Neural cell (in vitro differentiated cells): ENCODE measurements around the gene ZSWIM7. TPM values are rescaled to one million over a fixed set of nuclear protein-coding genes. Genes with fewer than 3 reads are reported as not detected.

Experiments used
- H2AFZ ChIP-seq: fragments of 200-600, 300-800 bp; sonication (generic), shearing (Covaris generic); 2 replicates; pipeline ENCODE4 v1.6.0; 2014; ENCODE audit warnings: low read depth, mild to moderate bottlenecking, antibody characterized with exemption, low read length, moderate library complexity
- H3F3A ChIP-seq: fragments of 200-600 bp; shearing (Covaris generic); 2 replicates; pipeline ENCODE4 v1.6.1; 2016; ENCODE audit warnings: mild to moderate bottlenecking, moderate library complexity, mixed read lengths, antibody characterized with exemption, low read length; ENCODE audit not compliant: insufficient read depth, poor library complexity, severe bottlenecking
- H3K27ac ChIP-seq: fragments of 200-600, 300-800 bp; sonication (generic), shearing (Covaris generic); 2 replicates; pipeline ENCODE4 v1.5.1; 2014; ENCODE audit warnings: mild to moderate bottlenecking, low read length, moderate library complexity
- H3K27me3 ChIP-seq: fragments of 300-800, 200-600 bp; sonication (generic), shearing (Covaris generic); 2 replicates; pipeline ENCODE4 v1.6.0; 2014; ENCODE audit warnings: mild to moderate bottlenecking, low read depth, low read length, moderate library complexity; ENCODE audit not compliant: insufficient read depth
- H3K36me3 ChIP-seq: fragments of 300-800, 200-600 bp; sonication (generic), shearing (Covaris generic); 2 replicates; pipeline ENCODE4 v1.5.1; 2014; ENCODE audit warnings: mild to moderate bottlenecking, antibody characterized with exemption, low read length, moderate library complexity; ENCODE audit not compliant: insufficient read depth
- H3K4me2 ChIP-seq: fragments of 300-800, 200-600 bp; sonication (generic), shearing (Covaris generic); 2 replicates; pipeline ENCODE4 v1.6.0; 2014; ENCODE audit warnings: mild to moderate bottlenecking, low read length
- H3K4me3 ChIP-seq: fragments of 300-800, 200-600 bp; sonication (generic), shearing (Covaris generic); 2 replicates; pipeline ENCODE4 v1.5.1; 2014; ENCODE audit warnings: mild to moderate bottlenecking, low read length, moderate library complexity
- H3K79me2 ChIP-seq: fragments of 200-600 bp; shearing (Covaris generic); replicated peaks from 2 replicates; pipeline ENCODE4 v1.6.0; 2014; ENCODE audit warnings: mild to moderate bottlenecking, low read length, moderate library complexity; ENCODE audit not compliant: insufficient read depth
- H3K9ac ChIP-seq: fragments of 300-800, 200-600 bp; sonication (generic), shearing (Covaris generic); 2 replicates; pipeline ENCODE4 v1.6.1; 2016; ENCODE audit warnings: mild to moderate bottlenecking, low read length, mixed read lengths
- H3K9me2 ChIP-seq: fragments of 200-600 bp; shearing (Covaris generic); 2 replicates; pipeline ENCODE4 v1.6.1; 2016; ENCODE audit warnings: mild to moderate bottlenecking, low read length, mixed read lengths; ENCODE audit not compliant: insufficient read depth
- H3K9me3 ChIP-seq: fragments of 200-600, 300-800 bp; sonication (generic), shearing (Covaris generic); 2 replicates; pipeline ENCODE4 v1.6.1; 2016; ENCODE audit warnings: mild to moderate bottlenecking, mixed run types, low read length, moderate library complexity, mixed read lengths
- H4K20me1 ChIP-seq: fragments of 200-600 bp; shearing (Covaris generic); 2 replicates; pipeline ENCODE4 v1.6.1; 2016; ENCODE audit warnings: mild to moderate bottlenecking, mixed run types; ENCODE audit not compliant: insufficient read depth
- CTCF ChIP-seq: fragments of 450-650 bp; IDR thresholded peaks from 2 replicates; pipeline ENCODE4 v1.5.1; 2014; ENCODE audit warnings: antibody characterized with exemption, mild to moderate bottlenecking, moderate library complexity; ENCODE audit not compliant: poor library complexity, severe bottlenecking
- EP300 ChIP-seq: fragments of 450-650 bp; conservative IDR thresholded peaks from 2 replicates; pipeline ENCODE4 v1.6.1; 2014; ENCODE audit warnings: antibody characterized with exemption, mild to moderate bottlenecking, moderate library complexity; ENCODE audit not compliant: poor library complexity, severe bottlenecking
- EZH2 ChIP-seq: fragments of 200-600, 300-800 bp; shearing (Covaris generic), sonication (generic); IDR thresholded peaks from 2 replicates; pipeline ENCODE4 v1.6.1; 2014; ENCODE audit warnings: antibody characterized with exemption, low read length, borderline replicate concordance, mild to moderate bottlenecking; ENCODE audit not compliant: insufficient read depth, poor library complexity, severe bottlenecking
- MXI1 ChIP-seq: fragments of 450-650 bp; conservative IDR thresholded peaks from 2 replicates; pipeline ENCODE4 v1.6.1; 2014; ENCODE audit warnings: antibody characterized with exemption, mild to moderate bottlenecking; ENCODE audit not compliant: poor library complexity, severe bottlenecking
- POLR2AphosphoS5 ChIP-seq: IDR thresholded peaks from 2 replicates; pipeline ENCODE4 v1.6.1; 2012
- RAD21 ChIP-seq: fragments of 450-650 bp; conservative IDR thresholded peaks from 2 replicates; pipeline ENCODE4 v1.6.1; 2014; ENCODE audit warnings: antibody characterized with exemption, mild to moderate bottlenecking, moderate library complexity
- REST ChIP-seq: IDR thresholded peaks from 2 replicates; pipeline ENCODE4 v1.6.1; 2012; ENCODE audit warnings: borderline replicate concordance
- SMC3 ChIP-seq: fragments of 450-650 bp; conservative IDR thresholded peaks from 2 replicates; pipeline ENCODE4 v1.6.1; 2014; ENCODE audit warnings: antibody characterized with exemption, mild to moderate bottlenecking, moderate library complexity; ENCODE audit not compliant: poor library complexity
- TAF1 ChIP-seq: IDR thresholded peaks from 2 replicates; pipeline ENCODE4 v1.6.1; 2012; ENCODE audit warnings: low read depth
- polyA plus RNA-seq: library from polyadenylated mRNA; depleted of rRNA; stranded (reverse); fragments of >200 nt; gene quantifications from 2 replicates; pipeline ENCODE4 v1.2.3, GENCODE V29; 2014

Gene ZSWIM7
- polyA plus RNA-seq, 1 donor from 2014 or later, result 34.0 TPM

GRCh38 chr17:16005636-16006035, 6.1 kb upstream of the ZSWIM7 start:
- Histone ChIP-seq H3K4me3 (no peak overlapping the region), H4K20me1 (no peaks in the 10 kb centered on the region), H3K27ac (no peak overlapping the region), H3K79me2 (peaks cover 17% of the 10 kb centered on the region), H3F3A (no peaks in the 10 kb centered on the region), H3K9ac (no peak overlapping the region), H3K4me2 (no peak overlapping the region), H3K9me2 (no peaks in the 10 kb centered on the region), H3K36me3 (peaks cover 22% of the 10 kb centered on the region), H2AFZ (no peak overlapping the region), H3K9me3 (no peaks in the 10 kb centered on the region), H3K27me3 (no peaks in the 10 kb centered on the region)
- no peak for TF ChIP-seq RAD21
- TF ChIP-seq EP300, result no peak
- TF ChIP-seq TAF1, result no peak
- no peak for TF ChIP-seq EZH2
- TF ChIP-seq SMC3, result no peak
- no peak for TF ChIP-seq MXI1
- no peak for TF ChIP-seq POLR2AphosphoS5
- no peak for TF ChIP-seq REST
- no peak for TF ChIP-seq CTCF

GRCh38 chr17:16003841-16004240, 4.3 kb upstream of the ZSWIM7 start:
- TF ChIP-seq POLR2AphosphoS5 (no peak), REST (no peak), EZH2 (no peak), TAF1 (no peak), RAD21 (no peak), CTCF (no peak), EP300 (no peak), MXI1 (no peak), SMC3 (no peak)
- Histone ChIP-seq H3F3A (no peaks in the 10 kb centered on the region), H3K27ac (no peak overlapping the region), H3K4me3 (no peak overlapping the region), H4K20me1 (no peaks in the 10 kb centered on the region), H2AFZ (no peak overlapping the region), H3K9me2 (no peaks in the 10 kb centered on the region), H3K4me2 (no peak overlapping the region), H3K9ac (no peak overlapping the region), H3K27me3 (no peaks in the 10 kb centered on the region), H3K9me3 (no peaks in the 10 kb centered on the region), H3K79me2 (peaks cover 19% of the 10 kb centered on the region), H3K36me3 (peaks cover 22% of the 10 kb centered on the region)
